Natural killer cell (primary cell): Measurements from ENCODE around the gene PTN. TPM values are rescaled to one million over a fixed set of nuclear protein-coding genes. Genes with fewer than 3 reads are reported as not detected.
"Not testable (repeated sequence)": the region's sequence is repeated elsewhere in the genome, so short reads cannot be mapped to it uniquely, and the experiment has no call there.

Source experiments
- ATAC-seq, 3 donors: fragments of 150-1000 bp in 2 of 3; fragments of 200-7000 bp in 1 of 3; cut with Tn5 transposase; 1 replicate in 1 of 3; 2 replicates in 2 of 3; pipeline ENCODE4 v1.10.0; 2021; ENCODE audit warnings: mild to moderate bottlenecking in 2 of 3, moderate library complexity in 2 of 3
- DNase-seq, 2 donors: peaks; one replicate each; pipeline versions ENCODE4 v3.0.0 to v3.0.0-alpha.2; 2013 to 2021; ENCODE audit warnings: mixed read lengths in 1 of 2
- H3K27ac ChIP-seq: one replicate; pipeline ENCODE4 v1.5.1; 2013; ENCODE audit warnings: mild to moderate bottlenecking, low read length
- H3K27me3 ChIP-seq: one replicate; pipeline ENCODE4 v1.6.1; 2013; ENCODE audit warnings: low read length; ENCODE audit not compliant: control insufficient read depth, insufficient read depth
- H3K36me3 ChIP-seq: one replicate; pipeline ENCODE4 v1.6.1; 2013; ENCODE audit warnings: low read length; ENCODE audit not compliant: control insufficient read depth, insufficient read depth
- H3K4me1 ChIP-seq: one replicate; pipeline ENCODE4 v1.6.1; 2013; ENCODE audit warnings: low read length; ENCODE audit not compliant: control insufficient read depth, insufficient read depth
- H3K4me3 ChIP-seq: one replicate; pipeline ENCODE4 v1.5.1; 2013; ENCODE audit warnings: low read length
- H3K9me3 ChIP-seq: one replicate; pipeline ENCODE4 v1.6.1; 2013; ENCODE audit warnings: low read length; ENCODE audit not compliant: control insufficient read depth, insufficient read depth
- H3K27ac Mint-ChIP-seq, 2 donors: one replicate each; pipeline ENCODE4 v1.8.0; 2022; ENCODE audit warnings: mild to moderate bottlenecking in 2 of 2, mixed read lengths in 2 of 2, moderate library complexity in 1 of 2
- H3K27me3 Mint-ChIP-seq, 2 donors: one replicate each; pipeline ENCODE4 v1.8.0; 2022; ENCODE audit warnings: low read depth in 2 of 2, mixed read lengths in 2 of 2
- H3K36me3 Mint-ChIP-seq: one replicate; pipeline ENCODE4 v1.8.0; 2022; ENCODE audit warnings: mixed read lengths
- H3K4me1 Mint-ChIP-seq, 2 donors: one replicate each; pipeline ENCODE4 v1.8.0; 2022; ENCODE audit warnings: mixed read lengths in 2 of 2
- H3K4me3 Mint-ChIP-seq: one replicate; pipeline ENCODE4 v1.8.0; 2022; ENCODE audit warnings: mild to moderate bottlenecking, moderate library complexity, mixed read lengths
- H3K9me3 Mint-ChIP-seq, 2 donors: one replicate each; pipeline ENCODE4 v1.8.0; 2022; ENCODE audit warnings: mixed read lengths in 2 of 2
- WGBS: methylation state at CpG from one replicate; pipeline ENCODE4 v1.1.7; 2013; ENCODE audit warnings: missing lambda C conversion rate; ENCODE audit not compliant: insufficient coverage; 5-methylcytosine and 5-hydroxymethylcytosine counted together
- intact Hi-C: fragments of 100-400 bp; cut with micrococcal nuclease; formaldehyde crosslinking; loops from one replicate; pipeline ENCODE4 v1.14.2; 2022
- total RNA-seq, 4 donors: library from RNA; stranded (reverse); fragments of 120-200 nt in 1 of 4; gene quantifications; one replicate each; pipeline versions ENCODE4 v1.2.3 to v1.2.4, GENCODE V29; 2013 to 2022
- TF ChIP-seq, protein P1 (sequence below): fragments of 200-600 bp; IDR thresholded peaks from one replicate; pipeline ENCODE4 v1.8.0; 2022; ENCODE audit warnings: antibody characterized with exemption

The PTN gene
- total RNA-seq, 3 donors from 2014 or later (not counting 1 experiment from before 2014, with no cell fraction given) = not detected

DNA sequence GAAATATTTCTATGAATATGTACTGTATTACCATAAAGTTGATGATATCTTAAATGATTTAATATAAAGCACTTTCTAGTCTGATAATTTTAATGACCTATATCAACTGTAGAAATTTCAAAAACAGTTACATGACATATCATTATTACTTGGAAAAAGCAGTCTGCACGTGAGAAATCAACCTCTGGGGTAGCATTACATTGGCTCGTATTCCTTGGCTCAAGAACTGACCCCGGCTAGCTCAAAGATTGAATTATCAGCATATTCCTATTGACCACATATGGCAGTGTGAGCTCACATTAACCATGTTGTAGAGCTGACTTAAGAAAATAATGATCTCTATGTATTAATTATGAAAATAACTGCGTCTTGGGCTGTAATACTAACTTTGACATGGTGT lies 139.3 kb downstream of the PTN start:
- Mint-ChIP-seq H3K27me3 (no peaks in the 10 kb centered on the region), H3K4me1 (no peaks in the 10 kb centered on the region), H3K4me3 (no peak overlapping the region), H3K27ac (no peak overlapping the region), H3K36me3 (peaks cover 7% of the 10 kb centered on the region), H3K9me3 (peaks cover 17 to 21% of the 10 kb centered on the region in 2 donors)
- no peaks in the 10 kb centered on the region for H3K36me3 ChIP-seq
- intact Hi-C loops = no loop called here
- H3K27me3 ChIP-seq = no peaks in the 10 kb centered on the region
- H3K9me3 ChIP-seq = peaks cover 4% of the 10 kb centered on the region
- ATAC-seq (no peak), DNase-seq (no peak)
- no peak overlapping the region for H3K27ac ChIP-seq
- H3K4me3 ChIP-seq = no peak overlapping the region
- TF ChIP-seq, protein P1, sequence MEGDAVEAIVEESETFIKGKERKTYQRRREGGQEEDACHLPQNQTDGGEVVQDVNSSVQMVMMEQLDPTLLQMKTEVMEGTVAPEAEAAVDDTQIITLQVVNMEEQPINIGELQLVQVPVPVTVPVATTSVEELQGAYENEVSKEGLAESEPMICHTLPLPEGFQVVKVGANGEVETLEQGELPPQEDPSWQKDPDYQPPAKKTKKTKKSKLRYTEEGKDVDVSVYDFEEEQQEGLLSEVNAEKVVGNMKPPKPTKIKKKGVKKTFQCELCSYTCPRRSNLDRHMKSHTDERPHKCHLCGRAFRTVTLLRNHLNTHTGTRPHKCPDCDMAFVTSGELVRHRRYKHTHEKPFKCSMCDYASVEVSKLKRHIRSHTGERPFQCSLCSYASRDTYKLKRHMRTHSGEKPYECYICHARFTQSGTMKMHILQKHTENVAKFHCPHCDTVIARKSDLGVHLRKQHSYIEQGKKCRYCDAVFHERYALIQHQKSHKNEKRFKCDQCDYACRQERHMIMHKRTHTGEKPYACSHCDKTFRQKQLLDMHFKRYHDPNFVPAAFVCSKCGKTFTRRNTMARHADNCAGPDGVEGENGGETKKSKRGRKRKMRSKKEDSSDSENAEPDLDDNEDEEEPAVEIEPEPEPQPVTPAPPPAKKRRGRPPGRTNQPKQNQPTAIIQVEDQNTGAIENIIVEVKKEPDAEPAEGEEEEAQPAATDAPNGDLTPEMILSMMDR = no peak
- H3K4me1 ChIP-seq = no peaks in the 10 kb centered on the region
- 78% methylated on average over 4 of the region's 4 CpGs for WGBS

DNA sequence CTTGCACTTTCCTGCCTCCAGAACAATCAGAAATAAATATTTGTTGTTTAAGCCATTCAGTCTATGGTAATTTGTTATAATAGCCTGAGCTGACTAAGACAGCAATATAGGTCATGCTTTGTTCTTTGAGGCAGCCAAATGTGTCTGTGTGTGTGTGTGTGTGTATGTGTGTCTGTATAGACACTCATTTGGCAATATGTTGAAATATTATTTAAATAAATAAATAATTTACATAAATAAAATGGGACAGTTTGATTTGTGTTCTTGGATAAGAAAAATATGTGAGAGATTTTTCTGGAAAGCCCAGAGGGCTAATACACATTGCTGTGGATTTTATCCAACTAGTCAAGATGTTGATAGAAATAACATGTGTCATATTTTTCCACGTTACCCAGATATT lies 140.2 kb downstream of the PTN start:
- Mint-ChIP-seq H3K27me3 (no peaks in the 10 kb centered on the region), H3K4me1 (no peaks in the 10 kb centered on the region), H3K4me3 (no peak overlapping the region), H3K36me3 (peaks cover 7% of the 10 kb centered on the region), H3K27ac (no peak overlapping the region), H3K9me3 (peaks cover 18 to 24% of the 10 kb centered on the region in 2 donors)
- ATAC-seq (no peak), DNase-seq (no peak)
- WGBS = no CpG with 5 or more reads among the region's 1 CpG
- no peaks in the 10 kb centered on the region for H3K27me3 ChIP-seq
- TF ChIP-seq, protein P1 = no peak
- H3K4me3 ChIP-seq = no peak overlapping the region
- no peak overlapping the region for H3K27ac ChIP-seq
- intact Hi-C loops = no loop called here
- peaks cover 4% of the 10 kb centered on the region for H3K9me3 ChIP-seq
- no peaks in the 10 kb centered on the region for H3K4me1 ChIP-seq
- H3K36me3 ChIP-seq = no peaks in the 10 kb centered on the region

DNA sequence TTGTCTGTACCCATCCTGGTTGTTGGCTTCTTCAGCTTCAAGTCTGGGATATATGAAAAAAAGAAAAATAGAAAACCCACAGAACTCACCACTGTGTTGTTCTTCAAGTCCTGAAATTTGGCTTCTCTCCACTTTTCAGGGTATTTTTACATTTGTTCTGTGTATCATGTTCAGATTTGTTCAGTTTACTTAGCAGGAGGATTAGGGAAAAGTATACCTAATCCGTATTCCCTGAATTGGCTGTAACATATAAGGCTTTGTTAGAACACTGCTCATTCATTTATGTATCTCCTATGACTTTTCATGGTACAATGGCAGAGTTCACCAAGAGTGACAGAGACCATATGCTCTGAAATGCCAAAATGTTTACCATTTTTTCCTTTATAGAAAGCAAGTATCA lies 146.9 kb downstream of the PTN start:
- intact Hi-C loops = no loop called here
- Histone ChIP-seq H3K9me3 (peaks cover 2% of the 10 kb centered on the region), H3K4me1 (no peaks in the 10 kb centered on the region), H3K27ac (no peak overlapping the region), H3K27me3 (no peaks in the 10 kb centered on the region), H3K36me3 (no peaks in the 10 kb centered on the region), H3K4me3 (no peak overlapping the region)
- peaks cover 13 to 18% of the 10 kb centered on the region in 2 donors for H3K9me3 Mint-ChIP-seq
- no peaks in the 10 kb centered on the region for H3K27me3 Mint-ChIP-seq
- TF ChIP-seq, protein P1 = no peak
- WGBS = 100% methylated on average over 1 of the region's 1 CpG
- H3K27ac Mint-ChIP-seq = no peak overlapping the region
- no peaks in the 10 kb centered on the region for H3K4me1 Mint-ChIP-seq
- ATAC-seq = no peak
- no peaks in the 10 kb centered on the region for H3K36me3 Mint-ChIP-seq
- DNase-seq = no peak
- H3K4me3 Mint-ChIP-seq = no peak overlapping the region

DNA sequence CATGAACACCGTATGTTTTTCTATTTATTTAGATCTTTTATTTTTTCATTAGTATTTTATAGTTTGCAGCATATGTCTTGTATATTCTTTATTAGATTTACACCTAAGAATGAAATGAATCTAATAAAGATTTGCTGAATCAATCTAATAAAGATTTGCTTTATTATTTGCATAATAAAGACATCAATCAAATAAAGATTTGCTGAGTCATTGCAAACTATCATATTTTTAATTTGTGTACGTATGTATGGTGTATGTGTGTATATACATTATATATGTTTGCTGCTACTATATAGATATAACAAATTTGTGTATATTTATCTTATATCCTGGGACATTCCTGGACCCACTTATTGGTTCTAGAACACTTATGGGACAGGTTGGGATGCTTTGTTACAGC lies 147.5 kb downstream of the PTN start:
- Histone ChIP-seq H3K36me3 (no peaks in the 10 kb centered on the region), H3K27ac (no peak overlapping the region), H3K9me3 (peaks cover 2% of the 10 kb centered on the region), H3K27me3 (no peaks in the 10 kb centered on the region), H3K4me3 (no peak overlapping the region), H3K4me1 (no peaks in the 10 kb centered on the region)
- Mint-ChIP-seq H3K4me3 (no peak overlapping the region), H3K36me3 (no peaks in the 10 kb centered on the region), H3K27ac (no peak overlapping the region), H3K4me1 (no peaks in the 10 kb centered on the region), H3K9me3 (peaks cover 11 to 18% of the 10 kb centered on the region in 2 donors), H3K27me3 (no peaks in the 10 kb centered on the region)
- no CpG with 5 or more reads among the region's 2 CpGs for WGBS
- intact Hi-C loops = no loop called here
- DNase-seq = no peak
- no peak for ATAC-seq
- TF ChIP-seq, protein P1 = no peak

DNA sequence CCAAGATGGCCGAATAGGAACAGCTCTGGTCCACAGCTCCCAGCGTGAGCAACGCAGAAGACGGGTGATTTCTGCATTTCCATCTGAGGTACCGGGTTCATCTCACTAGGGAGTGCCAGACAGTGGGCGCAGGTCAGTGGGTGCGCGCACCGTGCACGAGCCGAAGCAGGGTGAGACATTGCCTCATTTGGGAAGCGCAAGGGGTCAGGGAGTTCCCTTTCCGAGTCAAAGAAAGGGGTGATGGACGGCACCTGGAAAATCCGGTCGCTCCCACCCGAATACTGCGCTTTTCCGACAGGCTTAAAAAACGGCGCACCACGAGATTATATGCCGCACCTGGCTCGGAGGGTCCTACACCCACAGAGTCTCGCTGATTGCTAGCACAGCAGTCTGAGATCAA lies 161.9 kb downstream of the PTN start:
- H3K36me3 ChIP-seq, H3K27me3 ChIP-seq, H3K9me3 ChIP-seq, H3K27ac Mint-ChIP-seq, H3K4me3 ChIP-seq, H3K36me3 Mint-ChIP-seq, DNase-seq, H3K4me1 ChIP-seq, ATAC-seq, H3K4me3 Mint-ChIP-seq, H3K4me1 Mint-ChIP-seq, H3K27me3 Mint-ChIP-seq, H3K9me3 Mint-ChIP-seq, intact Hi-C loops, H3K27ac ChIP-seq: not testable (repeated sequence)
- WGBS = 91% methylated on average over 23 of the region's 25 CpGs
